ENCODE results near the gene PLA2G5. TPM values are rescaled to one million over a fixed set of nuclear protein-coding genes. Genes with fewer than 3 reads are reported as not detected.

PLA2G5 gene
- total and polyA plus RNA-seq, 2 of the 4 experiments (the other 2 are of a cell fraction) = not detected

DNA sequence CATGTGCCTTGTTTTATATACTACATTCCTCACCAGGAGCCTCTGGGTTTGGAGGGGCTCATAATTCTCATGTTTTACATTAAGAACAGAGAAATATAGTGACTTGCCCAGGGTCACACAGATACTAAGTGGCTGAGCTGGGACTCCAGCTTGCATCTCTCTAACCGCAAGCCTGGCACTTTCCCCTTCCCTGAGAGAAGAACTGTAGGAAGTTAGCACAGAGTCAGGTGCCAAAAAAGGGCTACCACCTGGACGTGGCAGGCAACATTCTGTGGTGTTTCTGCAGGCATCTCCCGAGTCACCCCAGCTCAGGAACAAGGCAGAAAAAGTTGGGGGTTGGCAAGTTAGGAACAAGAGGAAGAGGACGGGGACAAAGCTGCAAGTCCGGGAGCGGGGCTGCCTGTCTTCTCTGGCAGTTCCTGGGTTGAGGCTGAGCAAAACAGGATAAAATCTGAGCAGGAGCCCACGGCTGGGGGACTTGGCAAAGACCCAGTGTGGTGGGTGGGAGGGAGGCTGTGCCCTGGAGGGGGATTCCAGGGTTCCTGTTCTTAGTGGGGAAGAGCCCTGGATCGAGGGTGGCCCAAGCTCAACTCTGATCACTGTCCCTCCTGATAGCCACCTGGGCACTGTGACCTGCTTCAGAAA, 9.8 kb downstream of the PLA2G5 start:
- POLR2A ChIA-PET (ENCODE audit: unreplicated experiment) = no interaction called here
- Histone ChIP-seq H2BK20ac (ENCODE audit: low read depth, low read length) (no peak overlapping the region), H3K18ac (ENCODE audit: low read depth, low read length) (no peak overlapping the region), H2AK5ac (ENCODE audit: low read depth, low read length) (no peak overlapping the region), H3K4ac (ENCODE audit: low read depth, low read length) (no peak overlapping the region), H3K27ac (ENCODE audit: insufficient read depth, low read length) (no peak overlapping the region), H2BK5ac (ENCODE audit: low read depth, low read length, poor library complexity, severe bottlenecking) (no peak overlapping the region), H3K23ac (ENCODE audit: low read depth, low read length) (no peak overlapping the region), H4K8ac (ENCODE audit: low read depth in 2 of 2, low read length in 2 of 2) (no peak overlapping the region), H3K27me3 (ENCODE audit: control insufficient read depth, insufficient read depth, low read length) (peaks cover 37% of the 10 kb centered on the region), H3K9me1 (ENCODE audit: insufficient read depth, low read length) (no peaks in the 10 kb centered on the region), H2BK120ac (ENCODE audit: low read depth, low read length) (no peak overlapping the region), H3K4me2 (ENCODE audit: low read depth, low read length) (no peak overlapping the region), H4K91ac (ENCODE audit: insufficient read depth, low read depth, low read length) (no peak overlapping the region), H3K4me3 (ENCODE audit: insufficient read depth, low read depth, low read length) (no peak overlapping the region), H3K9me3 (ENCODE audit: control insufficient read depth, insufficient read depth, low read length) (no peaks in the 10 kb centered on the region; the same call in 1 of the 2 replicates), H3K4me1 (ENCODE audit: control insufficient read depth, insufficient read depth, low read length) (no peaks in the 10 kb centered on the region), H2AK9ac (replicated peaks; ENCODE audit: low read depth, low read length, poor library complexity) (no peak overlapping the region), H2BK15ac (ENCODE audit: low read depth, low read length) (no peak overlapping the region), H2AFZ (replicated peaks; ENCODE audit: low read length, poor library complexity) (no peak overlapping the region), H3K9ac (ENCODE audit: low read depth, low read length) (no peak overlapping the region), H4K20me1 (ENCODE audit: insufficient read depth, low read length) (no peaks in the 10 kb centered on the region), H3K36me3 (ENCODE audit: control insufficient read depth, insufficient read depth, low read length) (no peaks in the 10 kb centered on the region), H4K5ac (ENCODE audit: low read depth, low read length) (no peak overlapping the region), H3K79me1 (ENCODE audit: low read depth in 1 of 2, low read length in 2 of 2) (no peaks in the 10 kb centered on the region), H3K14ac (replicated peaks; ENCODE audit: low read depth, low read length) (no peak overlapping the region), H3K56ac (ENCODE audit: extremely low read depth, insufficient read depth, low read length) (no peak overlapping the region)
- WGBS, 2 experiments (ENCODE audit: extremely low coverage in 2 of 2, insufficient read length in 1 of 2) = 90% methylated on average over 4 of the region's 8 CpGs; no CpG with 5 or more reads in 1 of the 2 experiments
- DNase-seq (no peak), ATAC-seq (ENCODE audit: low read depth) (no peak)
- CTCF ChIA-PET = no interaction called here
- in situ Hi-C loops (cut with MboI; ENCODE audit: low sequenced_read_pairs) (no loop called here), intact Hi-C loops (cut with micrococcal nuclease) (no loop called here), dilution Hi-C loops (cut with HindIII; ENCODE audit: low sequenced_read_pairs, unreplicated experiment) (no loop called here)
- no peak for TF ChIP-seq MXI1 (IDR thresholded peaks at IDR 0.05; ENCODE audit: borderline replicate concordance, low read depth, low read length)
- no peak for TF ChIP-seq CHD1 (IDR thresholded peaks at IDR 0.05; ENCODE audit: low read depth, low read length)
- TF ChIP-seq SMC3 (IDR thresholded peaks at IDR 0.05; ENCODE audit: low read depth, low read length) = no peak
- TF ChIP-seq, protein P1, sequence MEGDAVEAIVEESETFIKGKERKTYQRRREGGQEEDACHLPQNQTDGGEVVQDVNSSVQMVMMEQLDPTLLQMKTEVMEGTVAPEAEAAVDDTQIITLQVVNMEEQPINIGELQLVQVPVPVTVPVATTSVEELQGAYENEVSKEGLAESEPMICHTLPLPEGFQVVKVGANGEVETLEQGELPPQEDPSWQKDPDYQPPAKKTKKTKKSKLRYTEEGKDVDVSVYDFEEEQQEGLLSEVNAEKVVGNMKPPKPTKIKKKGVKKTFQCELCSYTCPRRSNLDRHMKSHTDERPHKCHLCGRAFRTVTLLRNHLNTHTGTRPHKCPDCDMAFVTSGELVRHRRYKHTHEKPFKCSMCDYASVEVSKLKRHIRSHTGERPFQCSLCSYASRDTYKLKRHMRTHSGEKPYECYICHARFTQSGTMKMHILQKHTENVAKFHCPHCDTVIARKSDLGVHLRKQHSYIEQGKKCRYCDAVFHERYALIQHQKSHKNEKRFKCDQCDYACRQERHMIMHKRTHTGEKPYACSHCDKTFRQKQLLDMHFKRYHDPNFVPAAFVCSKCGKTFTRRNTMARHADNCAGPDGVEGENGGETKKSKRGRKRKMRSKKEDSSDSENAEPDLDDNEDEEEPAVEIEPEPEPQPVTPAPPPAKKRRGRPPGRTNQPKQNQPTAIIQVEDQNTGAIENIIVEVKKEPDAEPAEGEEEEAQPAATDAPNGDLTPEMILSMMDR (conservative IDR thresholded peaks at IDR 0.05; ENCODE audit: low read depth, low read length) = no peak
- no peak for TF ChIP-seq RCOR1 (IDR thresholded peaks at IDR 0.05; ENCODE audit: insufficient replicate concordance, low read length)
- BruUV-seq (replicated peaks) = no TSS peak

Measured in IMR-90 (cell line).